Peyer's patch (tissue), 4 donors: ENCODE results near the gene HAO2. TPM values are rescaled to one million over a fixed set of nuclear protein-coding genes. Genes with fewer than 3 reads are reported as not detected.

ENCODE experiments used
- DNase-seq, 3 donors: peaks; one replicate each; pipeline ENCODE4 v3.0.0-alpha.2; 2017 to 2019
- H3K27ac ChIP-seq, 4 donors: fragments of 200-600 bp; sonication (generic); one replicate each; pipeline ENCODE4 v1.5.1; 2016 to 2019
- H3K27me3 ChIP-seq, 2 donors: fragments of 200-600 bp; sonication (generic); one replicate each; pipeline ENCODE4 v1.5.1; 2019
- H3K36me3 ChIP-seq, 3 donors: fragments of 200-600 bp; sonication (generic); one replicate each; pipeline ENCODE4 v1.5.1; 2016 to 2019
- H3K4me1 ChIP-seq, 4 donors: fragments of 200-600 bp; sonication (generic); one replicate each; pipeline ENCODE4 v1.5.1; 2016 to 2019
- H3K4me3 ChIP-seq, 4 donors: fragments of 200-600 bp; sonication (generic); 1 replicate in 3 of 4; 2 replicates in 1 of 4; pipeline ENCODE4 v1.5.1; 2016 to 2019; ENCODE audit warnings: mild to moderate bottlenecking in 1 of 4
- H3K9me3 ChIP-seq, 4 donors: fragments of 200-600 bp; sonication (generic); one replicate each; pipeline ENCODE4 v1.5.1; 2016 to 2019; ENCODE audit warnings: mild to moderate bottlenecking in 1 of 4
- POLR2A ChIP-seq, 2 donors: fragments of 450-650 bp; IDR thresholded peaks; one replicate each; pipeline ENCODE4 v1.5.1; 2017; ENCODE audit warnings: antibody characterized with exemption in 2 of 2, mild to moderate bottlenecking in 2 of 2, moderate library complexity in 2 of 2
- total RNA-seq, 4 donors: library from RNA; depleted of rRNA; stranded (reverse); fragments of >200 nt; gene quantifications; one replicate each; pipeline ENCODE4 v1.1.0, GENCODE V29; 2016
- TF ChIP-seq, protein P1 (sequence below), 6 experiments: fragments of 450-650 bp in 4 of 6; fragments of 200-600 bp in 2 of 6; sonication (generic) in 1 of 6; IDR thresholded peaks; one replicate each; pipeline ENCODE4 v1.5.1; 2017 to 2019; ENCODE audit warnings: antibody characterized with exemption in 6 of 6, mild to moderate bottlenecking in 3 of 6, moderate library complexity in 1 of 6

HAO2 gene
- total RNA-seq: under 1 TPM in 1 of 4 donors, not detected in 3; 0.76 TPM

DNA sequence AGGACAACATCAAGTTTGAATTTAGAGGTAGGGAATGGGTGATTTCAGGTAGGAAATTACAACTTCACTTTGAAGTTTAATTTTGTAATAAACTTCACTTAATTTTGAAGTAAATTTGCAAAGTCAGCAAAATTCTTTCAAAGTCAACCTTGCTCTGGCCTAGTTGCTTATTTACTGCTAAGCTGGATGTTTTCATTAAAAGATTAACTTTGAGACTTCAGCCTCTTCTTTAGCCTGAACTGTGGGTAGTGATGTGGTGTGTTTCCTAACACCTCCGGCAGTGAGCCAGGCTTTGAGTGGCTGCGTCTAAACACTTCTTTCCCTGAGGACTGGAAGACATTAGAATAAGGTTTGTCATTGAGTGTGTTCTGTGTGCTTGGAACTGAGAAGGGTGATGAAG, at the start of gene HAO2:
HAO2 (plus strand) TSS at position 232 of the 400 bp plus-strand sequence. CDS start 12,301 bp downstream, outside the sequence.
- Histone ChIP-seq H3K27me3 (no peaks in the 10 kb centered on the region), H3K36me3 (no peaks in the 10 kb centered on the region), H3K4me3 (no peak within 1 kb of the TSS), H3K27ac (no peak within 1 kb of the TSS), H3K9me3 (no peaks in the 10 kb centered on the region), H3K4me1 (peaks cover 0 to 3% (median 0%) of the 10 kb centered on the region in 4 donors)
- no peak for DNase-seq
- no peak for TF ChIP-seq POLR2A (IDR thresholded peaks at IDR 0.05)
- TF ChIP-seq, protein P1, sequence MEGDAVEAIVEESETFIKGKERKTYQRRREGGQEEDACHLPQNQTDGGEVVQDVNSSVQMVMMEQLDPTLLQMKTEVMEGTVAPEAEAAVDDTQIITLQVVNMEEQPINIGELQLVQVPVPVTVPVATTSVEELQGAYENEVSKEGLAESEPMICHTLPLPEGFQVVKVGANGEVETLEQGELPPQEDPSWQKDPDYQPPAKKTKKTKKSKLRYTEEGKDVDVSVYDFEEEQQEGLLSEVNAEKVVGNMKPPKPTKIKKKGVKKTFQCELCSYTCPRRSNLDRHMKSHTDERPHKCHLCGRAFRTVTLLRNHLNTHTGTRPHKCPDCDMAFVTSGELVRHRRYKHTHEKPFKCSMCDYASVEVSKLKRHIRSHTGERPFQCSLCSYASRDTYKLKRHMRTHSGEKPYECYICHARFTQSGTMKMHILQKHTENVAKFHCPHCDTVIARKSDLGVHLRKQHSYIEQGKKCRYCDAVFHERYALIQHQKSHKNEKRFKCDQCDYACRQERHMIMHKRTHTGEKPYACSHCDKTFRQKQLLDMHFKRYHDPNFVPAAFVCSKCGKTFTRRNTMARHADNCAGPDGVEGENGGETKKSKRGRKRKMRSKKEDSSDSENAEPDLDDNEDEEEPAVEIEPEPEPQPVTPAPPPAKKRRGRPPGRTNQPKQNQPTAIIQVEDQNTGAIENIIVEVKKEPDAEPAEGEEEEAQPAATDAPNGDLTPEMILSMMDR (IDR thresholded peaks at IDR 0.05): no peak

DNA sequence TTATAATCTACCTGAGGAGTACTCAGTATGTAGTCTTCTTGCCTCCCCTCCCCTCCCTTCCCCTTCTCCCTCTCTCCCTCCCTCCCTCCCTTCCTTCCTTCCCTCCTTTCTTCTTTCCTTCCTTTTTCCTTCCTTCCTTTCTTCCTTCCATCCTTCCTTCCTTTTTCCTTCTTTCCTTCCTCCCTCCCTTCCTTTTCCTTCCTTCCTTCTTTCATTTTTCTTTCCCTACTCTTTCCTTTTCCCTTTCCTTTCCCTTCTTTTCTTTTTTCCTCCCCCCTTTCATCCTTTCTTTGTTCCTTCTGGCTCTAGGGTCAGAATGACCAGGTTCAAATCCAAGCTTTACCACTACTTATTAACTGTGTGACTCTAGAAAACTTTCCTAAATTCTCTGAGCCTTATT, 48.5 kb upstream of the HAO2 start:
- no peak for DNase-seq
- no peaks in the 10 kb centered on the region for H3K4me1 ChIP-seq
- no peaks in the 10 kb centered on the region for H3K27me3 ChIP-seq
- H3K9me3 ChIP-seq: no peaks in the 10 kb centered on the region
- no peak overlapping the region for H3K4me3 ChIP-seq
- H3K36me3 ChIP-seq: no peaks in the 10 kb centered on the region
- TF ChIP-seq POLR2A (IDR thresholded peaks at IDR 0.05): no peak
- TF ChIP-seq, protein P1 (IDR thresholded peaks at IDR 0.05): no peak
- no peak overlapping the region for H3K27ac ChIP-seq

DNA sequence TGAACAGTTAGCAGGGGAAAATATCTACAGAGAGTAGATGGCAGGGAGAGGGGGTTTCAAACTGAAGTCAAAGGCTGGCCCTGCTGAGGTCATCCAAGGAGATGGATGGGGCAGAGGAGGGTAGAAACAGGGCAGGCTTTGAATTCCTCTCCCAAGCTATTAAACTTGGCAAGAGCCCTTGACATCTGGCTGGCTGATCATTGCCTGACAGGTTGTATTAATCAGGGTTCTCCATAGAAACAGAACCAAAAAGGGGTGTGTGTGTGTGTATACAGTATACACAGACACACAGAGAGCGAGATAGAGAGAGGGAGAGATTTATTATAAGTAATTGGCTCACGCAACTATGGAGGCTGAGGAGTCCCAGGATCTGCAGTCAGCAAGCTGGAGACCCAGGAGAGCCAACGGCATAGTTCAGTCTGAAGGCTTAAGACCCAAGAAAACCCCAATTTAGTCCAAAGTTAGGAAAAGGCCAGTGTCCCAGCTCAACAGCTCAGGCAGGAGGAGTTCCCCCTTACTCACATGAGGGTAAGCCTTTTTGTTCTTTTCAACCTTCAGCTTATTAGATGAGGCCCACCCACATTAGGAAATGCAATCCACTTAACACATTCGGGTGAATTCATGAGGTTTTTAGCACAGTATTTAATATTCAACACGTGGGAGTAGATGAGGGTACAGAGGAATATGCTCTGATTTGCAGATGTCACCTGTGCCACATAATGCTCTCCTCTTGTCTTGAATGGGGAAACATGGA, 46.7 kb upstream of the HAO2 start:
- TF ChIP-seq POLR2A (IDR thresholded peaks at IDR 0.05): no peak
- TF ChIP-seq, protein P1 (IDR thresholded peaks at IDR 0.05): no peak
- H3K4me1 ChIP-seq: peaks cover 0 to under 1% (median 0%) of the 10 kb centered on the region in 4 donors
- H3K36me3 ChIP-seq: no peaks in the 10 kb centered on the region
- no peaks in the 10 kb centered on the region for H3K9me3 ChIP-seq
- DNase-seq: no peak
- no peaks in the 10 kb centered on the region for H3K27me3 ChIP-seq
- H3K27ac ChIP-seq: no peak overlapping the region
- no peak overlapping the region for H3K4me3 ChIP-seq

DNA sequence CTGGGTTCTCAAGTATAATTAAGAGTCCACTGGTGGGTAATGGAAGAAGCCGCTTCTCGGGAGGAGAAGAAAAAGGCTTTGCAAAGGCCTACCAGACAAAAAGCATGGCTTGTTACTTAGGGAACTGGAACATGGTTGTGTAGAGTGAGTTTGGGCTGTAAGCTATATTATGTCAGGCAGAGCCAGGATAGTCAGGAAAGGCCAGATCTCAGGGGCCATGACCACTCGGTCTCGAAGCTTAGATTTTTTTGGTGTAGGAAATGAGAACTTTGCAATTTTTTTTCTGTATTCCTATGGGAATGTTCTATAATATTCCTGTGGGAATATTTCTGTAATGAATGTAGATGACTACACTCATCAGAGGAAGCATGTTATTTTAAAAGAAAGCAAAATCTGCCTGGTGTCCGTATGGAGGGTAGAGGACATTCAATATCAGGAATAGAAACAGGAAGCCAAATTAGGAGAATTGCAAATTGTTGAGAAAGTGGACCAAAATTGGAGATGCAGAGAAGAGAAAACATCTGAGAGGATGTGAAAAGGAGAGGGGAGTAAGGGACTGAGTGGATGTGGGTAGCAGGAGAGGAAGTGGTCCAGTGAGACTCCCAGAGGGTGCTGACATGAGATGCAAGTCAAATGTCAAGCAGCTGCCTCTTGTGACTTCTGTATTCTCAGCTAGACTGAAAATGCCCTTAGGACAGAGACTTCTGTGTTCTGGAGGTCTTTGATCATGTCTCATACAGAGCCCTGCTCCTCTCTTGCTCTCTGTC, 45.2 kb upstream of the HAO2 start:
- no peak for DNase-seq
- peaks cover 0 to 11% (median 3%) of the 10 kb centered on the region in 4 donors for H3K4me1 ChIP-seq

DNA sequence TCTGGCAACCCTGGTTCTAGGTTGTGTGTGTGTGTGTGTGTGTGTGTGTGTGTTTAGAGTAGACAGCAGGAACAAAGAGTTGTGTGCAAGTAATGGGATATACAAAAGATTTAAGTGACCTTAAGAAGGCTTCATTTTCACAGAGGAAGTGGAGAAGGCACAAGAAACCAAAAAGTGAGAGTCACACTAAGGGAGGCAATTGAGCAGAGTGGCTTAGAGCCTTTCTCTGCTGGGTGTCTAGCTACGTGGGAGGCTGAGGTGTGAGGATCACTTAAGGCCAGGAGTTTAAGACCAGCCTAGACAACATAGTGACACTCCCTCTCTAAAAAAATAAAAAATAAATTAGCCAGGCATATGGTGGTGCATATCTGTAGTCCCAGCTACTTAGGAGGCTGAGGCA, 44.4 kb upstream of the HAO2 start:
- TF ChIP-seq POLR2A (IDR thresholded peaks at IDR 0.05): no peak
- TF ChIP-seq, protein P1 (IDR thresholded peaks at IDR 0.05): no peak
- Histone ChIP-seq H3K4me1 (peaks cover 0 to 11% (median 3%) of the 10 kb centered on the region in 4 donors), H3K9me3 (no peaks in the 10 kb centered on the region), H3K36me3 (no peaks in the 10 kb centered on the region), H3K27ac (no peak overlapping the region), H3K27me3 (no peaks in the 10 kb centered on the region), H3K4me3 (no peak overlapping the region)
- no peak for DNase-seq

More for the DNA sequence above, 45.2 kb upstream of the HAO2 start:
- Histone ChIP-seq H3K27ac (no peak overlapping the region), H3K27me3 (no peaks in the 10 kb centered on the region), H3K36me3 (no peaks in the 10 kb centered on the region), H3K9me3 (no peaks in the 10 kb centered on the region), H3K4me3 (no peak overlapping the region)
- no peak for TF ChIP-seq POLR2A (IDR thresholded peaks at IDR 0.05)
- TF ChIP-seq, protein P1 (IDR thresholded peaks at IDR 0.05): no peak
